T-helper 1 cell treated with Interleukin-12 subunit alpha and Interleukin-12 subunit beta and Interleukin-4 antibody, amounts not matched to agents 30 ng/mL and 1 ng/mL, for 36 hours (primary cell): ENCODE data around the gene TRAF1. TPM values are rescaled to one million over a fixed set of nuclear protein-coding genes. Genes with fewer than 3 reads are reported as not detected.
"Not testable (repeated sequence)": the region's sequence is repeated elsewhere in the genome, so short reads cannot be mapped to it uniquely, and the experiment has no call there.

Experiments used
- intact Hi-C: fragments of 100-400 bp; cut with micrococcal nuclease; formaldehyde crosslinking; loops from one replicate; pipeline ENCODE4 v1.15.1; 2024
- total RNA-seq: library from RNA; stranded (reverse); gene quantifications from 2 replicates; pipeline ENCODE4 v1.2.3, GENCODE V29; 2022

Gene TRAF1
- 97.1 and 97.7 TPM in 2 replicates for total RNA-seq

- intact Hi-C loops = loop anchor here (1.0 to 2.0 kb wide), 8 partner anchors 10 to 274 kb away; partner anchors contain the start of genes CNTRL, FBXW2, MEGF9 and RAB14
These were observed at the start of gene TRAF1 for GRCh38 chr9:120926397-120926928. TRAF1 (minus strand) TSS chr9:120926796; CDS start chr9:120926075, 721 bp downstream.

GRCh38 chr9:120974921-120975320 lies 48.3 kb upstream of the TRAF1 start:
- intact Hi-C loops = no loop called here

- intact Hi-C loops = no loop called here
These were observed 47.6 kb upstream of the TRAF1 start for GRCh38 chr9:120974181-120974580.

- intact Hi-C loops = no loop called here
These were observed 45.3 kb upstream of the TRAF1 start for GRCh38 chr9:120971938-120972337.

DNA sequence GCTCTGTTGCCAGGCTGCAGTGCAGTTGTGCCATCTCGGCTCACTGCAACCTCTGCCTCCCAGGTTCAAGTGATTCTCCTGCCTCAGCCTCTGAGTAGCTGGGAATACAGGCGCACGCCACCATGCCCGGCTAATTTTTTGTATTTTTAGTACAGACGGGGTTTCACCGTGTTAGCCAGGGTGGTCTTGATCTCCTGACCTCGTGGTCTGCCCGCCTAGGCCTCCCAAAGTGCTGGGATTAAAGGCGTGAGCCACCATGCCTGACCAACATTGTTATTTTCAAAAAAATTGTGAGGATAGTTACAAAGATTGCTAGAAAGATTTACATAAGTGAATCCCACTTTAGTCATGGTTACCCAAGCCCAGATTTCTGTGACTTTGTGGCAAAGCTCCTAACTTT lies 44.9 kb upstream of the TRAF1 start:
- intact Hi-C loops = not testable (repeated sequence)

DNA sequence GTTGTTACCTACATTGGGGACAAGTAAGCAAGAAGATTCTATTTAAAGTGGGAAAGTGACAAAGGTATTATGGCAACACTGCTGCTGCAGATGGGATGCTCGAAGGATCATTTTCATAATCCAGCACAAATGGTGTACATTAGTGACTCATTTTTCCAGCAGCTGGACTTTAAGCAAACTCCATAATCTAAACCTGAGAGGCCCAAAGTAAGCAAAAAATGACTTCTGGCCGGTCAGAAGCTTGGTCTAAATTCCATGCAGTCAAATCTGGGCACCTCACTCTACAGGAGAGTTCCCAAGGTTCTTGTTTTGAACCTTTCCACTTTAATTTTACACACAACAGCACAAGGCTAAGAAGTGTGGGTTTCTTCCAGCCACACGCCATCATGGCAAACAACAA lies 43.6 kb upstream of the TRAF1 start:
- intact Hi-C loops = no loop called here

DNA sequence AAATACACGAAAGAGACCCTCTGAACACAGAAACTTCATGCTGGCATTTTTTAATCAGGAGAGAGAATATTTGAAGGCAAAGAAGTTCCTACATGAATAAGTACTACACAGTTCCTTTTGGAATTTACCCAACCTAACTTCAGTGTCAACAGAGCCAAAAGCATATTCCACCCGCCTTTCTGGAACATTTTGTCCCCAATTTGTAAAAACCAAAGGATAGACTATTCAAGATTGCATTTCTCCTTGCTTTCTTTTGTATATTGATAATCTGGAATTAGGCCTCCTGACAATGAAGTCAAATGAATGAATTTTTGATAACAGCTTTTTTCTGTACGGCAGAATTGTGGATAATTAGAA lies 39.4 kb upstream of the TRAF1 start:
- intact Hi-C loops = no loop called here

DNA sequence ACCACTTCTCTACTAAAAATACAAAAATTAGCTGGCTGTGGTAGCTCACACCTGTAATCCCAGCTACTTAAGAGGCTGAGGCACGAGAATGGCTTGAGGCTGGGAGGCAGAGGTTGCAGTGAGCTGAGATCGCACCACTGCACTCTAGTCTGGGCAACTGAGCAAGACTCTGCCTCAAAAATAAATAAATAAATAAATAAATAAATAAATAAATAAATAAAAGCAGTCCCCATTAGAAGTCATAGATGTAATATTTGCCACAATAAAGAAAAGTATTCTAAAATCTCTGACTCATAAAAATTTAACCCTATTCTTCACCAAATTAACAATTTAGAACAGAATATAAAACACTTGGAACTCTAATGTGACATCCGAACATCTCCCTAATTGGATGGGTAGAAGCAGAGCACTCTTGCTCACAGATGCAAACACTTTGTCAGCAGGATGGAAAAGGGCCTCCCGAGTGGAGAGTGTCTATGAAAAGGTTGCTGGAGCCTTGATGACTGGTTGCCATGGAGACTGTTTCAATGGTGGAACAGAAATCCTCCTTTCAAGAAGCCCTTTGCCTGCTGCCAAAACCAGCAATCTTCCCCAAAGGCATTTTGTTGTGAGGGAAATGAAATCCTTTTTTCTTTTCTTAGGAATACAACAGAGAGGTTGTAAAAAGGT lies 38.9 kb upstream of the TRAF1 start:
- intact Hi-C loops = no loop called here

DNA sequence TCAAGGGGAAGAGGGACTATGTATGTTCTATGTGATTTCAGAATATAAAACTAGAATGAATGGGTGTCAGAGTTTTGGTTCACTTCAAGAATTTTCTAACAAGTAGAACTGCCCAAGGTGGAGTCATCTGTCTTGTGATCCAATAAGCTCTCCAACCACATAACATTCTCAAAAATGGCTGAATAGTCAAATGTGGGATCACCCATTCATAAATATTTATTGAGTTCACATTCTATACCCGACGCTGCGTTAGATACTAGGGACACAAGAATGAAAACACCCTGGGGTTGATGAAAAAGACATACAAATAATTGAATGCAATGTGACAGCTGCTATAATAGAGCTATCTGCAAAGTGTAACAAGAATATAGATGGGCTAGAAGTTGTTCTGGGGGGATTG lies 35.3 kb upstream of the TRAF1 start:
- intact Hi-C loops = no loop called here

- intact Hi-C loops = no loop called here
These were observed 33.4 kb upstream of the TRAF1 start for GRCh38 chr9:120960001-120960400.

- intact Hi-C loops = no loop called here
These were observed 30.3 kb upstream of the TRAF1 start for GRCh38 chr9:120956862-120957261.

DNA sequence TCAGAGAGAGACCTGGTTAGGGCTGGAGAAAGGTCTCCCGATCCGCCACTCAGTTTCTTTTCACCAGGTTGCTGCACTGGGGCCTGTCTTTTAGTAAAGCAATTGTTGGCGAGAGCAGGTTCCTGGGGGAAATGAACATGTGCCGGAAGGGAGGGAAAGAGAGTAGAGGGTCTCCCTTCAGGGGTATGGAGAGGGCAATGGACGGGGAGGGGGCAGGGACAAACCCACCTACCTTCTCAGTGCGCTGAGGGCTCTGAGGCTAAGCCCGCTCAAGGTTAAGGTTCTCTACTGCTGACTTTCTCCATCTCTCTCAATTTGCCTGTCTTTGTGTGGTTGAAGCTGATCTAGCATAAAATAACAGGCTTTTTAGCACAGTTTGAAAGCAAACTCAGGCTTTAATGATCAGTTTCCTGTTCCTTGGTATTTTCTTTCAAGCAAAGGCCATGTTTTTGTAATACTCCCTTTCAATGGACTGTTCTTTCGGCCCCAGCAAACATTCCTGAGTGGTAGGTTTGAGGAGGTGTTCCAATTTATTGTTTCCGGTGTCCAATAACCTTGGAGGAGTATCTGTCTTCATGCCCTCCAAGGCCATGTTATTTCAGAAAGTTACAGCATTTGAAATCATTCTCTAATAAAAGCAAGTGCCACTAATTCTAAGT lies 25.5 kb upstream of the TRAF1 start:
- intact Hi-C loops = no loop called here

- intact Hi-C loops = no loop called here
These were observed 24.1 kb upstream of the TRAF1 start for GRCh38 chr9:120950421-120951388.

DNA sequence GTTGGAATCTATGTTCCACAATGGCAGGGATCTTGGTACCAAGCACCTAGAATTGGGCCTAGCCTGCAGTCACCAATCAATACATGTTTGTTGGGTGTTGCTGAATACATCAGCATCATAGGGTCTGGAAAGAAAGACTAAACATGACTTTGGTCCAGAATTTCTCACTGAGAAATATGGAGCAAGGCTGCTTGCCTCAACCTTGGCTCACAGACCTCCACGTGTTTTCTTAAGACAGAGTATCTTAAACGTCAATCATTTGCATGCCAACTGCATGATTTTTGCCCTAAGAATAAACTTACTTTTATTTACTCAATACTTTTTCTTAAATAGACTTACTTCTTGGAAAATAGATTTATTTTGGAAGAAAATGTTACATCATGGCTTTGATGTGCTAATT lies 22.7 kb upstream of the TRAF1 start:
- intact Hi-C loops = no loop called here

DNA sequence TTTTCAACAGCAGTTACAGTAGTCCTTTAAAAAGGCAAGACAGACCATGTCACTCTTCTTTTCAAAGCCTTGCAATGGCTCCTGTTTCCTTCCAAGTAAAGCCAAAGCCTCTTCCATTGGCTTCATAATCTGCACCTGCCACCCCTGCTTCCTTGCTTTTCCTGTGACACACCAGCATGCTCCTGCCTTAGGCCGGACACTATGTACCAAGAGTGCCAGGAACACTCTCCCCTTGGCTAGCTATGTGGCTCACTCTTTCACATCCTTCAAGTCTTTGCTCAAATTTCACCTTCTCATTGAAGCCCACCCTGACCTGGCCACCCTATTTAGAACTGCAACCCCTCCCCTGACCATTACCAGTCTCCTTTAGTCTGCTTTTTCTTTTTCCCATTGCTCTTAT lies 22.2 kb upstream of the TRAF1 start:
- intact Hi-C loops = no loop called here

DNA sequence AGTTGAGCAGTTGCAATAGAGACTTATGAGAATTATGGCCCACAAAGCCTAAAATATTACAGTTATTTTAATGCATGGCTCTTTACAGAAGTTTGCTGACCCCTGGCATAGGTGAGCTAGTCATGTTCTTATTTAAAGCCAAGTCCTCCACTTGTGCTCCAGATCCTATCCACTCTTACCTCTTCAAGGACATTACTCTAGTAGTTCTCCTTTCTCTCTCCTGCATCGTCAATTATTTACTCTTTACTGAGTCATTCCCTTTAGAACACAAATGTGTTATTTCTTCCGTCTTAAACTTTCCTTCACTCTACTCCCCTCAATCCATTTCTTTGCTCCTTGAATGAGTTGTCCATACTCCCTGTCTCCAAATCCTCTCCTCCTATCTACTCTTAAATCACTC lies 20.6 kb upstream of the TRAF1 start:
- intact Hi-C loops = no loop called here

DNA sequence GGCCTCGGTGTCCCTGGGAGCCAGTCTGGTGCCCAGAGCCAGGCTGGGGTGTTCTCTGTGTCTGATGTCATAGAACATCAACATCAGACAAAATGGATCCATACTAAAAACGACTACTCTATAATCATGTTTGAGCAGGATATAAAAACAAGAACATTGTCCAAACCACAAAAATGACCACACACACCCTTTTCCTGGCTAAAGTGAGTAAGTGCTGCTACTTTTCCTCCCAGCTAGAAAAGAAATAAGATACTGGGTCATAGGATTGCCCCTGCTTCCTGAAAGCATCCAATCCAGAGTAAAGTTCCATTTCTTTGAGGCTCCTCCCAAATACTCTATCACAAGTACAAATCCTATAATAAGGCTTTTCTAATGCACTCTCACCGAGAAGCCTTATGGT lies 19.7 kb upstream of the TRAF1 start:
- intact Hi-C loops = no loop called here

DNA sequence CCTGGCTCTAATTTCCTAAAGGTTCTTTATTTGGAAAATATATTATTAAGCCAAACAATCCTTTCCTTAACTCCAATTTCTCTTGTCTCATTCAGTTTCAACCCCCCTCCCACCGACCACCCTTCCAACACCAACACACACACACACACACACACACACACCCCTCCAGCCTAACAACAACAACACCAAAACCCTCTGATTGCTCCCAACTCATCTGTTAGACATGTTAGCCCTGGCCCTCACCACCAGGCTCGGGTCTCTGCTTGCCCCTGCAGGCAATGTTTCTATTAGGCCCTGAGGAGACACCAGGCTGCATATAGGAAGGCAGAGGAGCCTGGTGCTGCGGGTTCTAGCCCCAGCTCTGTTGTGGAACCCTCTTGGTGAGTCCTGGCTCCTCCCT lies 18.4 kb upstream of the TRAF1 start:
- intact Hi-C loops = no loop called here

GRCh38 chr9:120944434-120944843 lies 17.8 kb upstream of the TRAF1 start:
- intact Hi-C loops = no loop called here

GRCh38 chr9:120942186-120943001 lies 15.8 kb upstream of the TRAF1 start:
- intact Hi-C loops = no loop called here
